Small intestine (tissue), 7 donors: ENCODE data around the gene CEMIP2. TPM values are rescaled to one million over a fixed set of nuclear protein-coding genes. Genes with fewer than 3 reads are reported as not detected.
"Not testable (repeated sequence)": the region's sequence is repeated elsewhere in the genome, so short reads cannot be mapped to it uniquely, and the experiment has no call there.

Source experiments
- DNase-seq, 2 donors: peaks; one replicate each; pipeline versions ENCODE4 v3.0.0 to v3.0.0-alpha.2; 2013
- FAIRE-seq: peaks from 2 replicates; lab custom pipeline; 2012; peaks lifted over from hg19 to GRCh38; lab: Jason Lieb, UNC
- H3K27ac ChIP-seq, 3 donors: one replicate each; pipeline ENCODE4 v1.5.1; 2013; ENCODE audit warnings: low read length in 2 of 3, mild to moderate bottlenecking in 2 of 3, control low read depth in 1 of 3, inconsistent platforms in 1 of 3, low read depth in 1 of 3, moderate library complexity in 1 of 3
- H3K27me3 ChIP-seq, 3 donors: one replicate each; pipeline ENCODE4 v1.6.1; 2013; ENCODE audit warnings: low read length in 3 of 3, inconsistent platforms in 1 of 3; ENCODE audit not compliant: control insufficient read depth in 3 of 3, insufficient read depth in 3 of 3
- H3K36me3 ChIP-seq, 3 donors: one replicate each; pipeline ENCODE4 v1.6.1; 2013; ENCODE audit warnings: low read length in 3 of 3, inconsistent platforms in 1 of 3, low read depth in 1 of 3, mild to moderate bottlenecking in 1 of 3, moderate library complexity in 1 of 3; ENCODE audit not compliant: control insufficient read depth in 3 of 3, insufficient read depth in 2 of 3
- H3K4me1 ChIP-seq, 3 donors: one replicate each; pipeline ENCODE4 v1.6.1; 2013; ENCODE audit warnings: low read length in 2 of 3, inconsistent platforms in 1 of 3, low read depth in 1 of 3, mild to moderate bottlenecking in 1 of 3, moderate library complexity in 1 of 3; ENCODE audit not compliant: control insufficient read depth in 3 of 3, insufficient read depth in 2 of 3
- H3K4me3 ChIP-seq, 3 donors: one replicate each; pipeline ENCODE4 v1.5.1; 2013; ENCODE audit warnings: low read length in 3 of 3, control low read depth in 1 of 3, inconsistent platforms in 1 of 3, low read depth in 1 of 3, mild to moderate bottlenecking in 1 of 3, moderate library complexity in 1 of 3
- H3K9me3 ChIP-seq, 2 donors: one replicate each; pipeline ENCODE4 v1.6.1; 2013; ENCODE audit warnings: low read depth in 1 of 2, low read length in 1 of 2; ENCODE audit not compliant: control insufficient read depth in 2 of 2, insufficient read depth in 1 of 2
- WGBS, 3 donors: extraction: QIAGEN DNeasy Blood & Tissue Kit; methylation state at CpG; one replicate each; pipeline ENCODE4 v1.1.7; 2013; 5-methylcytosine and 5-hydroxymethylcytosine counted together
- polyA plus RNA-seq, 4 donors: library from polyadenylated mRNA; stranded (reverse) in 3 of 4; unstranded in 1 of 4; fragments of 200-250 nt in 3 of 4; fragments of 120-200 nt in 1 of 4; gene quantifications; one replicate each; pipeline versions ENCODE4 v1.2.1 to v1.2.3, GENCODE V29; 2013
- donor health status: healthy with polysubstance abuse.
- donor health status: control.
- donor health status: control.
- donor health status: Bipolar disorder and iron deficiency.
- donor health status: healthy.

CEMIP2 gene
- polyA plus RNA-seq, 4 donors: 29.5 to 42.6 (median 34.3) TPM

- no peaks in the 10 kb centered on the region for H3K4me1 ChIP-seq
- no peak overlapping the region for H3K27ac ChIP-seq
- DNase-seq (no peak), FAIRE-seq (no peak)
- no peaks in the 10 kb centered on the region for H3K9me3 ChIP-seq
- WGBS, 3 donors: 44 to 54% (median 52%) methylated on average over 3 of the region's 3 CpGs
- no peaks in the 10 kb centered on the region for H3K27me3 ChIP-seq
- no peak overlapping the region for H3K4me3 ChIP-seq
- no peaks in the 10 kb centered on the region for H3K36me3 ChIP-seq
Observed at GRCh38 chr9:71662082-71662481, 106.2 kb downstream of the CEMIP2 start.

GRCh38 chr9:71657276-71657675 lies 111.0 kb downstream of the CEMIP2 start:
- not testable (repeated sequence) for H3K27ac ChIP-seq, DNase-seq, H3K9me3 ChIP-seq, H3K36me3 ChIP-seq, H3K4me1 ChIP-seq, FAIRE-seq, H3K27me3 ChIP-seq, H3K4me3 ChIP-seq
- WGBS, 3 donors: 77 to 86% (median 82%) methylated on average over 4 of the region's 4 CpGs

- FAIRE-seq (no peak), DNase-seq (no peak)
- Histone ChIP-seq H3K4me3 (no peak overlapping the region), H3K9me3 (no peaks in the 10 kb centered on the region), H3K27ac (no peak overlapping the region), H3K27me3 (no peaks in the 10 kb centered on the region), H3K4me1 (no peaks in the 10 kb centered on the region), H3K36me3 (no peaks in the 10 kb centered on the region)
- WGBS, 3 donors: 80 to 97% (median 89%) methylated on average over 1 of the region's 1 CpG
Observed at GRCh38 chr9:71656496-71656895, 111.8 kb downstream of the CEMIP2 start.

- Histone ChIP-seq H3K4me1 (no peaks in the 10 kb centered on the region), H3K4me3 (no peak overlapping the region), H3K36me3 (no peaks in the 10 kb centered on the region), H3K27me3 (no peaks in the 10 kb centered on the region), H3K9me3 (no peaks in the 10 kb centered on the region), H3K27ac (no peak overlapping the region)
- FAIRE-seq (no peak), DNase-seq (no peak)
- 43 to 70% (median 48%) methylated on average over 1 of the region's 1 CpG for WGBS, 3 donors
Observed at GRCh38 chr9:71655778-71656177, 112.5 kb downstream of the CEMIP2 start.

- Histone ChIP-seq H3K4me3 (no peak overlapping the region), H3K36me3 (no peaks in the 10 kb centered on the region), H3K27ac (no peak overlapping the region), H3K4me1 (no peaks in the 10 kb centered on the region), H3K27me3 (no peaks in the 10 kb centered on the region), H3K9me3 (no peaks in the 10 kb centered on the region)
- no peak for FAIRE-seq
- 72 to 80% (median 75%) methylated on average over 6 of the region's 6 CpGs for WGBS, 3 donors
- no peak for DNase-seq
Observed at GRCh38 chr9:71655141-71655540, 113.2 kb downstream of the CEMIP2 start.

GRCh38 chr9:71652480-71652879 lies 115.8 kb downstream of the CEMIP2 start:
- H3K4me1 ChIP-seq: peaks cover 0 to 3% (median 0%) of the 10 kb centered on the region in 3 donors
- no peak for FAIRE-seq
- no peaks in the 10 kb centered on the region for H3K27me3 ChIP-seq
- no peaks in the 10 kb centered on the region for H3K36me3 ChIP-seq
- H3K9me3 ChIP-seq: no peaks in the 10 kb centered on the region
- H3K4me3 ChIP-seq: no peak overlapping the region
- no peak overlapping the region for H3K27ac ChIP-seq
- DNase-seq: no peak

GRCh38 chr9:71648453-71648852 lies 119.9 kb downstream of the CEMIP2 start:
- Histone ChIP-seq H3K4me3 (no peak overlapping the region), H3K4me1 (peaks cover 0 to 10% (median 0%) of the 10 kb centered on the region in 3 donors), H3K9me3 (no peaks in the 10 kb centered on the region), H3K27ac (no peak overlapping the region), H3K36me3 (no peaks in the 10 kb centered on the region), H3K27me3 (peaks cover 0 to 2% (median 0%) of the 10 kb centered on the region in 3 donors)
- WGBS, 3 donors: 86 to 100% (median 95%) methylated on average over 1 of the region's 1 CpG
- FAIRE-seq (no peak), DNase-seq (no peak)

- Histone ChIP-seq H3K27me3 (peaks cover 0 to 2% (median 0%) of the 10 kb centered on the region in 3 donors), H3K27ac (no peak overlapping the region), H3K4me3 (no peak overlapping the region), H3K36me3 (no peaks in the 10 kb centered on the region), H3K9me3 (no peaks in the 10 kb centered on the region), H3K4me1 (peaks cover 0 to 10% (median 0%) of the 10 kb centered on the region in 3 donors)
- FAIRE-seq: no peak
- WGBS, 3 donors: 21 to 36% (median 24%) methylated on average over 7 of the region's 7 CpGs
- peak; percentile 24 to 52 for DNase-seq
Observed at GRCh38 chr9:71647094-71647591, 121.2 kb downstream of the CEMIP2 start.

GRCh38 chr9:71646131-71646530 lies 122.2 kb downstream of the CEMIP2 start:
- peaks cover 0 to 10% (median 0%) of the 10 kb centered on the region in 3 donors for H3K4me1 ChIP-seq
- H3K27ac ChIP-seq: no peak overlapping the region
- no peak overlapping the region for H3K4me3 ChIP-seq
- H3K36me3 ChIP-seq: no peaks in the 10 kb centered on the region
- 68 to 87% (median 80%) methylated on average over 1 of the region's 1 CpG for WGBS, 3 donors
- no peak for DNase-seq
- peaks cover 0 to 2% (median 0%) of the 10 kb centered on the region in 3 donors for H3K27me3 ChIP-seq
- H3K9me3 ChIP-seq: no peaks in the 10 kb centered on the region
- FAIRE-seq: no peak
